ENCODE results near the gene PHACTR2. TPM values are rescaled to one million over a fixed set of nuclear protein-coding genes. Genes with fewer than 3 reads are reported as not detected.

PHACTR2 gene
- total RNA-seq, 2 donors from 2014 or later, result 164 to 222 TPM

DNA sequence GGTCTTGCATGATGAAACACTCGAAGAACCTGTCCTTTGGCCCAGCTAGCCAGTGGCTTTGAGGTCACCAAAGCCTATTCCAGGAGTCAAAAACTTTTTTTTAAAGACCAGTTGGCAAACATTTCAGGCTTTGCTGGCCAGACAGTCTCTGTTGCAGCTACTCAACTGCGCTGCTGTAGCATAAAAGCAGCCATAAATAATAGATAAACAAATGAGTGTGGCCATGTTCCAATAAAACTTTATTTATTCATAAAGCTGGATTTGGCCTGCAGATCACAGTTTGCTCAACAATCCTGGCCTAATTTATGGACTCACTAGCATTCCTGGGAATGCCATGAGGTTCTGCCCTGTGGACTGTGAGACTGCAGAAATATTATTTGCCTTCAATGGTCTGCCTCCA, 96.6 kb downstream of the PHACTR2 start:
- H3K36me3 ChIP-seq (ENCODE audit: control insufficient read depth, insufficient read depth, low read length), result peaks cover 94% of the 10 kb centered on the region
- TF ChIP-seq, protein P1, sequence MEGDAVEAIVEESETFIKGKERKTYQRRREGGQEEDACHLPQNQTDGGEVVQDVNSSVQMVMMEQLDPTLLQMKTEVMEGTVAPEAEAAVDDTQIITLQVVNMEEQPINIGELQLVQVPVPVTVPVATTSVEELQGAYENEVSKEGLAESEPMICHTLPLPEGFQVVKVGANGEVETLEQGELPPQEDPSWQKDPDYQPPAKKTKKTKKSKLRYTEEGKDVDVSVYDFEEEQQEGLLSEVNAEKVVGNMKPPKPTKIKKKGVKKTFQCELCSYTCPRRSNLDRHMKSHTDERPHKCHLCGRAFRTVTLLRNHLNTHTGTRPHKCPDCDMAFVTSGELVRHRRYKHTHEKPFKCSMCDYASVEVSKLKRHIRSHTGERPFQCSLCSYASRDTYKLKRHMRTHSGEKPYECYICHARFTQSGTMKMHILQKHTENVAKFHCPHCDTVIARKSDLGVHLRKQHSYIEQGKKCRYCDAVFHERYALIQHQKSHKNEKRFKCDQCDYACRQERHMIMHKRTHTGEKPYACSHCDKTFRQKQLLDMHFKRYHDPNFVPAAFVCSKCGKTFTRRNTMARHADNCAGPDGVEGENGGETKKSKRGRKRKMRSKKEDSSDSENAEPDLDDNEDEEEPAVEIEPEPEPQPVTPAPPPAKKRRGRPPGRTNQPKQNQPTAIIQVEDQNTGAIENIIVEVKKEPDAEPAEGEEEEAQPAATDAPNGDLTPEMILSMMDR (conservative IDR thresholded peaks at IDR 0.05), result no peak
- WGBS, 2 experiments (ENCODE audit: insufficient coverage in 1 of 2, insufficient read length in 1 of 2), result 98 to 100% methylated on average over 2 of the region's 2 CpGs
- H3K4me1 Mint-ChIP-seq, result no peaks in the 10 kb centered on the region
- DNase-seq, result no peak
- no peak overlapping the region for H3K27ac Mint-ChIP-seq
- no peaks in the 10 kb centered on the region for H3K27me3 ChIP-seq (ENCODE audit: control insufficient read depth, insufficient read depth, low read length, poor library complexity, severe bottlenecking)
- no peaks in the 10 kb centered on the region for H3K9me3 ChIP-seq (ENCODE audit: control insufficient read depth, low read length)
- H3K4me1 ChIP-seq (ENCODE audit: control insufficient read depth, insufficient read depth, low read length), result no peaks in the 10 kb centered on the region
- no peak overlapping the region for H3K27ac ChIP-seq (ENCODE audit: low read depth, low read length)
- no peak overlapping the region for H3K4me3 ChIP-seq (ENCODE audit: low read length)
- H3K4me3 Mint-ChIP-seq, result no peak overlapping the region
- no peak overlapping the region for H3K9ac ChIP-seq (ENCODE audit: extremely low read depth, low read length, poor library complexity, severe bottlenecking)
- H3K27me3 Mint-ChIP-seq (ENCODE audit: insufficient read depth), result no peaks in the 10 kb centered on the region
- no peaks in the 10 kb centered on the region for H3K9me3 Mint-ChIP-seq
- peaks cover 69% of the 10 kb centered on the region for H3K36me3 Mint-ChIP-seq (ENCODE audit: low read depth)

DNA sequence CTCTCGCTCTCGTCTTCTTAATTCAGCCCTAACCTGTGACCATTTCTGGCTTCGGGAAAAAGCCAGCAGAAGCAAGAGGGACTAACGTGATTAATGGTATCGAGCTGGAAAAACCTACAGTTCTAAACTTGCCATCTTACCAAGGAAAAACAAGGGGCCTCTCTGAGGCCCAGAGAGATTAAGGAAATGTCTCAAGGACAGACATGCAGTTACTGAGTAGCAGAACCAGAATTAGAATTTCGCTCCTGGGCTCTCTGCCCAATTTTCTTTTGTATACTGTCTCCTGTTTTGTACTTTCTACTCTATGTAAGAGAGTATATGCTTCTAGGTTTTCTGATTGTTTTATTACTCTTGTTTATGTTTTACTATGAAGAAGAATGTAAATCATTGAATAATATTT, 97.6 kb downstream of the PHACTR2 start:
- Histone ChIP-seq H3K36me3 (ENCODE audit: control insufficient read depth, insufficient read depth, low read length) (peaks cover 93% of the 10 kb centered on the region), H3K4me1 (ENCODE audit: control insufficient read depth, insufficient read depth, low read length) (no peaks in the 10 kb centered on the region), H3K27ac (ENCODE audit: low read depth, low read length) (no peak overlapping the region), H3K9me3 (ENCODE audit: control insufficient read depth, low read length) (peaks cover 3% of the 10 kb centered on the region), H3K9ac (ENCODE audit: extremely low read depth, low read length, poor library complexity, severe bottlenecking) (no peak overlapping the region), H3K4me3 (ENCODE audit: low read length) (no peak overlapping the region), H3K27me3 (ENCODE audit: control insufficient read depth, insufficient read depth, low read length, poor library complexity, severe bottlenecking) (no peaks in the 10 kb centered on the region)
- no peak for DNase-seq
- H3K4me1 Mint-ChIP-seq, result no peaks in the 10 kb centered on the region
- H3K27me3 Mint-ChIP-seq (ENCODE audit: insufficient read depth), result no peaks in the 10 kb centered on the region
- no peak overlapping the region for H3K4me3 Mint-ChIP-seq
- TF ChIP-seq, protein P1 (conservative IDR thresholded peaks at IDR 0.05), result no peak
- WGBS, 2 experiments (ENCODE audit: insufficient coverage in 1 of 2, insufficient read length in 1 of 2), result 95 to 97% methylated on average over 5 to 6 of the region's 6 CpGs
- H3K27ac Mint-ChIP-seq, result peak overlapping the region; percentile 58
- H3K36me3 Mint-ChIP-seq (ENCODE audit: low read depth), result peaks cover 70% of the 10 kb centered on the region
- H3K9me3 Mint-ChIP-seq, result no peaks in the 10 kb centered on the region

DNA sequence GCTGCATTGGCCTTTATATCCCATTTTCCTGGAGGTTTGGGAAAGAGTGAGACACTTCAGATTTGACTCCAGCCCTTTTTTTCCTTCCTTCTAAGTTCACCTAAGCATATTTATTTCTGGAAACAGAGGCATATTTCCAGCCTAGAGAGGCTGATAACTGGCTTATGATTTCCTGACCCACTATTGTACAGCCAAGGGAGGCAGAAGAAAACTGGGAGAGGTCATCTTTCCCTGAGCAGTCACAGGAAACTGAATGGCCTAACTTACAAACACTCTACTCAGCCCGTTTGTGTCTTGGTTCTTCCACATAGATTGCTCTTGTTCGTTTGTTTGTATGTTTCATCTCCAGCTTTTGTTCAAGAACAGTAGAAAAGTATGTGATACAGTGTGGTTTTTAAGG, 101.2 kb downstream of the PHACTR2 start:
- H3K27ac Mint-ChIP-seq, result peak overlapping the region; percentile 33
- WGBS, 2 experiments (ENCODE audit: insufficient coverage in 1 of 2, insufficient read length in 1 of 2), result 97% methylated on average over 2 of the region's 2 CpGs; no CpG with 5 or more reads in 1 of the 2 experiments
- Histone ChIP-seq H3K9ac (ENCODE audit: extremely low read depth, low read length, poor library complexity, severe bottlenecking) (no peak overlapping the region), H3K27ac (ENCODE audit: low read depth, low read length) (no peak overlapping the region), H3K36me3 (ENCODE audit: control insufficient read depth, insufficient read depth, low read length) (peaks cover 97% of the 10 kb centered on the region), H3K4me3 (ENCODE audit: low read length) (no peak overlapping the region), H3K4me1 (ENCODE audit: control insufficient read depth, insufficient read depth, low read length) (no peaks in the 10 kb centered on the region), H3K9me3 (ENCODE audit: control insufficient read depth, low read length) (peaks cover 22% of the 10 kb centered on the region), H3K27me3 (ENCODE audit: control insufficient read depth, insufficient read depth, low read length, poor library complexity, severe bottlenecking) (no peaks in the 10 kb centered on the region)
- no peaks in the 10 kb centered on the region for H3K4me1 Mint-ChIP-seq
- no peak for DNase-seq
- H3K4me3 Mint-ChIP-seq, result no peak overlapping the region
- H3K36me3 Mint-ChIP-seq (ENCODE audit: low read depth), result peaks cover 76% of the 10 kb centered on the region
- H3K27me3 Mint-ChIP-seq (ENCODE audit: insufficient read depth), result no peaks in the 10 kb centered on the region
- peaks cover 4% of the 10 kb centered on the region for H3K9me3 Mint-ChIP-seq
- TF ChIP-seq, protein P1 (conservative IDR thresholded peaks at IDR 0.05), result no peak

Measured in endodermal cell (in vitro differentiated cells).